CD4-positive, alpha-beta T cell treated with Interferon gamma for 1 hour (primary cell): Measurements from ENCODE around the gene ASTN2.

Experiments
- DNase-seq: peaks from one replicate; pipeline ENCODE4 v3.0.0-alpha.2; 2020

Gene ASTN2

GRCh38 chr9:117414906-117415331, at the start of gene ASTN2:
Gene ASTN2 (minus strand): TSS chr9:117415057. CDS start chr9:117414938, 119 bp downstream.
- DNase-seq = no peak

- DNase-seq = no peak
Measured at GRCh38 chr9:117462861-117463260, 48.0 kb upstream of the ASTN2 start.

GRCh38 chr9:117461386-117461785, 46.5 kb upstream of the ASTN2 start:
- no peak for DNase-seq

GRCh38 chr9:117460743-117461142, 45.9 kb upstream of the ASTN2 start:
- DNase-seq = no peak

- no peak for DNase-seq
Measured at GRCh38 chr9:117459913-117460312, 45.1 kb upstream of the ASTN2 start.

DNA sequence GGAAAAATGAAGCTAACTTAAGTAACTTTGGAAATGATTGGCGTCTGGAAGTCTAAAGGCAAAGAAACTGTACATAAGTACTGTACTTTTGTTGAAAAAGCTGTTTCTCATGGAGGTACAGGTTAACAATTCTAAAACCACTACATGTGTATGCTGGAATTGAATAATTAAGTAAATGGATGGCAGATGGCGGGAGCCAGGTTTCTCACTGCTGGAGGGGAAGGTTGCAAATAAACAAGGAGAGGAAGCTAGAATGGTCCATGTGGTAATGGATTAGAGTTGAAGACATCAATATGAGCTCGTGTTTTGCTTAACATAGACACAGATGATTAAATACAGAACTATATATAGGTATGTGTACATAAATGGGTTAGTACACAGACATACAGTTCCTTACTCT, 43.2 kb upstream of the ASTN2 start:
- no peak for DNase-seq

GRCh38 chr9:117454711-117455110, 39.9 kb upstream of the ASTN2 start:
- DNase-seq = no peak

DNA sequence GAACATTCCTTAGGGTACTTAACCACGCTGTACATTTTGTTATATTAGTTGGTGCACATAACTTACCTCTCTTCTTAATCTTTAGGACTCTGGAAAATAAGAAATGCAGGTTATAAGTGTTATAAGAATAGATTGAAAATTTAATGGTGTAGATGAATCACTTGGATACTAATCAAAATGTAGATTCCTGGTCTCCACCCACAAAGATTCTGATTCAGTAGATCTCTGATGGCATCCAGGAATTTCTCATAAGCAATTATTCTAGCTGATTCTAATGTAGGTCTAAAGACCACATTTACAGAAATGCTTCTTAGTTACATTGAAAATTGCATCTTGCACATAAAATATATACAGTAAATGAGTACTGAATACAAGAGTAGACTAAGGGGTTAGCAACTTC, 38.9 kb upstream of the ASTN2 start:
- DNase-seq = no peak

- no peak for DNase-seq
Measured at GRCh38 chr9:117451311-117451710, 36.5 kb upstream of the ASTN2 start.

GRCh38 chr9:117448066-117448465, 33.2 kb upstream of the ASTN2 start:
- DNase-seq = no peak

DNA sequence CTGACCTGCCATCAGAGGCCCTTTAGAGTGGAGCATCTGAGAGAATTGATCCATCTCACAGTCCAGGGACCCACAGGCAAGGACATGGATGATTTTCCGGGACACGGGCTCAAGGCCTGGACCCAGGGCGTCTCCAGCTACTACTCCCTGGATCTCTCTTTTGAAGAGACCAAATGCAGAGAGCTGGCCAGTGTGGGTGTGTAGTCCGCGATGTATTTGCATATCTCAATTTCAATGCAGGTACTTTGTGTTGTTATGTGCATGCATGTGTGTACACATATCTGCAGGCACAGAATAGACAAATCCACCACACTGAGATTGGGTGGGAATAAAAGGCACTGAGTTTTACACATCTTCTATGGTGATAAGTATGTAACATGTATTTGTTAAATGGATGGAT, 30.8 kb upstream of the ASTN2 start:
- DNase-seq = no peak

GRCh38 chr9:117444501-117444900, 29.6 kb upstream of the ASTN2 start:
- DNase-seq = no peak

DNA sequence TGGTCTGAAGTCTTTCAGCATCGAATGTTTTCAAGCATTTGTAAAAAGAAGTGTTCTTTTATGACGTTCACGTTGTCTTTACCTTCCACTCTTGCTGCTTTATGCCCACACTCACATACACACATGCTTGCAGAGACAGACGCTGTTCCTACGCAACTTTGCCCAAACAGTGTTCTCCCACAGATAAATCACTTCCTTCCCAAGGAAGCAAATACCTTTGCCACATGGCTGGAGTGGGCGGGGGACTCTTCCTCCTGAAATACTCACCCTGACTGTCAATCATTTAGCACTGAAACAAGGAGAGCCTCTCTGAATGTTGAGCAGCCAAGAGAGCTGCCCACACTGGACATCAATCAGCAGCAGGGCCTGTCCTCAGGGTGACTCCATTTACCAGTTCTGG, 22.4 kb upstream of the ASTN2 start:
- DNase-seq = no peak

DNA sequence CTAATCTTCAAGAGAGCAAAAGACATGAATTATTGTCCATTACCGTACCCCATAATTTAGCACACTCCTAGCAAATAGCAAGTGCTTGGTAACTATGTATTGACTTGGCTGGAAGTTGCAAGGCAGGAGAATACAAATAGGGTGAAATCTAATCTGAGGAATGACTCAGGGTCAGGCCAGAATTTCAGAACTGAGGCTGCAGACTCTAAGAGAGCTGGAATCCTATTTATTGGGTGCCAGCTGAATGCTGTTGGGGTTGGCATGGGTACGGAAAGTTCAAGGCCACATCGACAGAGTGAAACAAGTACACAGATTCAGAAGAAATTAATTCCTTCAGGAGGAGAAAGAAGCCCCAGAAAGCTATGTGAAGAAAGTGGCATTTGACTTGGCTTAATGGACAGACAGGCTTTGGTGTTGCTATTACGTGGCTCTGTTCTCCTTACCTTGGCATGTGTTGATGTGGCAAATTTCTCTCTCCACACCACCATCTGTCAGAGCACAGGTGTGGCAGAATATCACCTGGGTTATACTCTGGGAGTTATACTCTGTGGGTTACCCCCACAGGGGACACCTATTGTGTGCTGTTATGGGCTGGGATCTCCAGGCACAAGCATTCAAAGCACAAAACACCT, 20.9 kb upstream of the ASTN2 start:
- DNase-seq = no peak

- no peak for DNase-seq
Measured at GRCh38 chr9:117434566-117434965, 19.7 kb upstream of the ASTN2 start.

DNA sequence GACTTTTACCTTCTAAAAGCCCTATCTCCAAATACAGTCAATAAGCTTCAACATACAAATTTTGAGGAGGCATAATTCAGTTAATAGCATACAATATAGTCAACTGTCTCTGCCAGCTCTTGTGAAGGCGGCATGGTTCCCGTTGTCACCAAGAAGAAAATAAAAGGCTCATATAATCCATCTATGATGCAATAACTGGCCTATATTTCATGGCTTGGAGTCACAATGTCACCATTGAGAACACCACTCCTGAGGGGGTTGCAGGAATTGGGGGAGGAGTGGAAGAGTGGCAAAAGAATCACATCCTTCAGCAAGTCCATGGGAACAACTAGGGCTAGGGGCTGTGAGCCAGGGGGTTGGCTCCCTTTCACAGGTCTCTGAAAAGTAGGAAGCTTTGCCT, 16.0 kb upstream of the ASTN2 start:
- no peak for DNase-seq

DNA sequence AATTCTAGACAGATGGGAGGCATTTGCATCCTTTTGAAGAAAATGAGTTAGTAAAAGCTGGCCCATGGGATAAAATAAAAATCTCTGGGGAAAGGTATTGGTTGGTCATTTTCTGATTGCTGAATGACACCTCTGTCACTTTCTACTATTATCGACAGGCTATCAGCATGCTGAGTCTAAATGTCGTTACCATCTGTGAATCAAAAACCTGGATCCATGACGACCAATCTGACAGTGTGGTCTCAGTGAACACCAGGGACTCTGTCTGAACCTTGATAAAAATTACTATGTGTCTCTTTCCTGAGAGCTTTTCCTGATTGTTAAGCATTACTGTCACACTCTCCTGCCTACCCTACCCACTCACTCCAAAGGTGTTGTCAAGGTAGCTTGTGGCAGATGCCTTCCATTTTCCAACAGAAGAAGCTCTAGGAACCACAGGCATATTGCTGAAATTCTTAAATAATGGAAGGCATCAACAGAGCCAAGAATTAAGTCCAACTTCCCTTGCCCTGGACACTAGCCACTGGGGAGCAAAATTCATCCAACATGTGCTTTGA, 12.6 kb upstream of the ASTN2 start:
- no peak for DNase-seq

- no peak for DNase-seq
Measured at GRCh38 chr9:117425566-117425965, 10.7 kb upstream of the ASTN2 start.

DNA sequence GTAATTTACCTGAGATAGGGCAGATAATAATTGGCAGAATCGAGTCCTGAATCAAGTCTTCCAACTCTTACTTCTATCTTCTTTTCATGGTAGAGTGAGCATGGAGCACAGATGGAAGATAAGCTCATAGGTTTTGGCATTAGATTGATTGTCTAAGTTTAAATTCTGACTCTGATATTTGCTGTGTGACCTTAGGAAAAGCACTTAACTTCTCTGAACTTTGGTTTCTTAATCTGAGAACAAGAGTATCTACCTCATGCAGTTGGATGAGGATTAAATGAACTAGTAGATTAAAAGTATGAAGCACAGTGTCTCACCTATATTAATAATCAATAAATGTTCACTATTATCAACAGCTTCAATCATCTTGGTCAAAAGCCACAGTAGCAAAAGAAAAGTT, 9.4 kb upstream of the ASTN2 start:
- no peak for DNase-seq

- DNase-seq = no peak
Measured at GRCh38 chr9:117418111-117418510, 3.3 kb upstream of the ASTN2 start.

- no peak for DNase-seq
Measured at GRCh38 chr9:117416856-117417255, 2.0 kb upstream of the ASTN2 start.

DNA sequence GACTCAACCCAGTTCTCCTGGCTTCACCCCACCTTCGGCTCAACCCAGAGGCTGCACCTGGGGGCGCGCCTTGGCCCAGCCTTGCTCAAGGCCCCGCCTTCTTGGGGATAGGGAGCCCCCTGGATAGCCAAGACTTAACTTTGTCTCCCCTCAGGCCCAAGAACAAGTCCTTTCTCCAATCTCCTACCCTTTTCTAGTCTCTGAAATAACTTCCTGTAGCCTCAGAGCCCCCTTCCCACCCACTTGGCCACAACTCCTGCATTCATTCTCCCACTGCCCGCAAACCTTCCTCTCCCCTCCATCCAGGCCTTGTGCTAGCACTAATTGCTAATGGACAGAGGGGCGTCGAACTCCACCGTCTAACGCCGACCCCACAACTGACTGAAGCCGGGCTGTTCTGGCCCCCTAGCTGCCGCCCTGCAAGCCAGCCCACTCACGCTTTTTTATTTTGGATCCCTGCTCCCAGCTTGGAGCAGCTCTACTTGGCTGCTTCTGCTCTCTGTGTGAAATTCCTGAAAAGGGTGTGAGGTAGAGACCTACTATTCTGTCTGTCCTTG, 579 bp upstream of the ASTN2 start:
- DNase-seq = no peak

DNA sequence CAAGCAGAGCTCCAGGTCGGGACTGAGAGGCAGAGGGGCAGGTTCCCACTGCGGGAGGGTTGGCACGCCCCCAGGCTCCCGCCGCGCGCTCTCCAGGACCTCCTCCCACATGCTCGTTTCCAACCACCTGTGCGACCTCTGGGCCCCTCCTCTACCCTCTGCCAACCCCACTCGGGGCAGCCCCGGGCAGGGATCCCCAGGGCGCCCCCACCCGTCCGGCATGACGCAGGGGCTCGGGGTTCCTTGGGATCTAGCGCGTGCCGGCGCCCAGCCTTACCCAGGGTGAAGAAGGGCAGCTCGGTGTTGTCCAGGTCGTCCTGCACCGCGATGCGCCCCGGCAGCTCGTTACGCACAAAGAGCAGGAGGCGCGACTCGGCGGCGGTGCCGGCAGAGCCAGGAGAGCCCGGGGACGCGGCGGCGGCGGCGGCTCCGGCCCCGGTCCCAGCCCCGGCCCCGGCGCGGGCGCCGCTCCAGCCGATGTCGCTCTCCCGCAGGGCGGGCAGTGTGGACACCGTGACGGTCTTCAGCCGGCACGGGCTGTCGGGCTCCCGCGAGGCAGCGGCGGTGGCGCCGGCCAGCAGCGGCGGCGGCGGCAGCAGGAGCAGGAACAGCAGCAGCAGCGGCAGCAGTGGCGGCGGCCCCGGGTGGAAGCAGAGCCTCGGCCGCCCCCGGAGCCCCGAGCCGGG, 494 bp downstream of the ASTN2 start:
- no peak for DNase-seq
